ENCODE results near the gene UBE2Z. TPM values are rescaled to one million over a fixed set of nuclear protein-coding genes. Genes with fewer than 3 reads are reported as not detected.

UBE2Z gene
- total and polyA plus RNA-seq, 9 of the 15 experiments (the other 6 are each of a cell fraction or from before 2014, with no cell fraction given): 11.8 to 89.0 (median 38.2) TPM

DNA sequence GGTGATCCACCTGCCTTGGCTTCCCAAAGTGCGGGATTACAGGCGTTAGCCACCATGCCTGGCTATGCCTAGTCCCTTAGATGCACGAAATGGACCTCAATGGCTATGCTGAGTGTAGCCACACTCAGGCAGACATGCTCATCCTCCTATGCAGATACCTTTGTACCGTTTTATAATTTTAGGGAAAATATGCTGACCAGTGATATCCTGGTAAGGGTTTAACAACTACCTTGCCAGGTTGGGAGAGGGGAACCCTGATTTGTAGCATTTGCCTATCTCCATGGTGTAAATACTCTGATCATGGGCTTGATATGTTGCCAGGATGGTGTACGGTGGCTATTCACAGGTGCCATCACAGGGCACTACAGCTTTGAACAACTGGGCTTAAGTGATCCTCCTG lies 43.4 kb downstream of the UBE2Z start (continued):
- TF ChIP-seq, protein P1, sequence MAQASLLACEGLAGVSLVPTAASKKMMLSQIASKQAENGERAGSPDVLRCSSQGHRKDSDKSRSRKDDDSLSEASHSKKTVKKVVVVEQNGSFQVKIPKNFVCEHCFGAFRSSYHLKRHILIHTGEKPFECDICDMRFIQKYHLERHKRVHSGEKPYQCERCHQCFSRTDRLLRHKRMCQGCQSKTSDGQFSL (CRISPR knock-in tag; IDR thresholded peaks at IDR 0.05): no peak
- TF ChIP-seq, protein P1 (tag; IDR thresholded peaks at IDR 0.05): no peak
- TF ChIP-seq POLR2B (IDR thresholded peaks at IDR 0.05; ENCODE audit: low read depth, partially characterized antibody) (no peak), ZC3H8 (IDR thresholded peaks at IDR 0.05) (no peak)

DNA sequence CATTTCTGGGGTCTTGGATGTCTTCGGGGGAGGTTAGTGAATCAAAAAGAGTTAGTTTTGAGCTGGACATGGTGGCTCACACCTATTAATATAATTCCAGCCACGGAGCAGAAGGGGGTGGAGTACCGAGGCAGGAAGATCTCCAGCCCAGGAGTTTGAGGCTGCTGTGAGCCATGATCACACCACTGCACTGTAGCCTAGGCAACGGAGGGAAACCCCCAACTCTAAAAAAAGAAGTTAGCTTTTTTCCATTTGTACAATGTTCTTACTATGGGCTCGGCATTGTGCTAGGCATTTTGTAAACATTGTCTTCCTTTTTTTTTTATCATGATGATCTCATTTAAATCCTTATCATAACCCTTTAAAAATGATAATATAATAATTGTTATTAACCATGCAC lies 44.7 kb downstream of the UBE2Z start:
- BruUV-seq (replicated peaks): no TSS peak
- Histone ChIP-seq H3K4me1 (replicated peaks in 1 of 2; ENCODE audit: control insufficient read depth in 2 of 2, insufficient read depth in 2 of 2, low read length in 2 of 2) (peaks cover 0 to 3% of the 10 kb centered on the region in 2 experiments; a peak in 2 of 5 replicates), H3K9ac (ENCODE audit: insufficient read depth in 1 of 2, low read depth in 2 of 2, low read length in 2 of 2) (no peak overlapping the region), H3K9me3 (replicated peaks; ENCODE audit: control insufficient read depth, insufficient read depth, low read depth, low read length) (no peaks in the 10 kb centered on the region), H3K4me3 (no peak overlapping the region), H3K4me2 (ENCODE audit: insufficient read depth, low read length) (no peak overlapping the region), H3K9me1 (ENCODE audit: control insufficient read depth, insufficient read depth, low read length) (no peaks in the 10 kb centered on the region), H3K36me3 (ENCODE audit: control insufficient read depth, insufficient read depth, low read length) (no peaks in the 10 kb centered on the region), H2AFZ (ENCODE audit: low read depth, low read length) (0 out of 2 replicates have a peak overlapping the region, but pooled peaks have one; percentile 6), H3K79me2 (ENCODE audit: control insufficient read depth, insufficient read depth, low read length) (peaks cover 3% of the 10 kb centered on the region; the same call in 1 of the 3 replicates), H3K27ac (ENCODE audit: extremely low read depth, low read depth, low read length) (no peak overlapping the region), H3K27me3 (ENCODE audit: control insufficient read depth in 2 of 2, insufficient read depth in 2 of 2, low read length in 2 of 2) (no peaks in the 10 kb centered on the region), H4K20me1 (replicated peaks; ENCODE audit: control insufficient read depth, insufficient read depth, low read length) (no peaks in the 10 kb centered on the region)
- DNase-seq (ENCODE audit: extremely low read depth in 1 of 4, low spot score in 3 of 4) (no peak), FAIRE-seq (no peak), ATAC-seq (no peak)
- TF ChIP-seq EWSR1 (IDR thresholded peaks at IDR 0.05; ENCODE audit: borderline replicate concordance, low read depth, partially characterized antibody) (no peak), KAT2B (IDR thresholded peaks at IDR 0.05; ENCODE audit: low read depth, low read length) (no peak), RFX1 (IDR thresholded peaks at IDR 0.05) (peak; percentile 57; the same call in 1 of the 2 replicates), ZZZ3 (IDR thresholded peaks at IDR 0.05) (no peak), NONO (IDR thresholded peaks at IDR 0.05; ENCODE audit: low read depth in 2 of 2, low read length in 1 of 2) (no peak), ZNF75A (CRISPR knock-in tag; IDR thresholded peaks at IDR 0.05) (no peak), ZBTB7A (IDR thresholded peaks at IDR 0.05; ENCODE audit: borderline replicate concordance, control insufficient read depth, low read depth, low read length) (no peak)
- POLR2A ChIA-PET: interaction anchor here (0.7 to 1.3 kb wide), 3 partner anchors 9 to 64 kb away, joined by 3 to 7 read pairs (median 4); no protein-coding TSS in a partner anchor
- CTCF ChIA-PET (ENCODE audit: low intra/inter-chr PET ratio): interaction anchor here (0.6 to 3.0 kb wide), 2 partner anchors 80 to 387 kb away, joined by 3 to 39 read pairs; no protein-coding TSS in a partner anchor
- in situ Hi-C loops (cut with MboI): loop anchor here (5.0 kb wide), 1 partner anchor 79 kb away; no protein-coding TSS in a partner anchor
- WGBS (ENCODE audit: insufficient coverage, low coverage, missing lambda C conversion rate): 10% methylated on average over 5 of the region's 5 CpGs
- intact Hi-C loops (cut with micrococcal nuclease): loop anchor here (5.0 kb wide), 1 partner anchor 274 kb away; no protein-coding TSS in a partner anchor
